Placental pericyte (primary cell): ENCODE data around the gene TRPC5OS. TPM values are rescaled to one million over a fixed set of nuclear protein-coding genes. Genes with fewer than 3 reads are reported as not detected.

ENCODE experiments used
- total RNA-seq: library from RNA; depleted of rRNA; stranded (reverse); fragments of >200 nt; gene quantifications from 2 replicates; pipeline ENCODE4 v1.2.3, GENCODE V29; 2012

Gene TRPC5OS
- total RNA-seq = not detected in 2 replicates

DNA sequence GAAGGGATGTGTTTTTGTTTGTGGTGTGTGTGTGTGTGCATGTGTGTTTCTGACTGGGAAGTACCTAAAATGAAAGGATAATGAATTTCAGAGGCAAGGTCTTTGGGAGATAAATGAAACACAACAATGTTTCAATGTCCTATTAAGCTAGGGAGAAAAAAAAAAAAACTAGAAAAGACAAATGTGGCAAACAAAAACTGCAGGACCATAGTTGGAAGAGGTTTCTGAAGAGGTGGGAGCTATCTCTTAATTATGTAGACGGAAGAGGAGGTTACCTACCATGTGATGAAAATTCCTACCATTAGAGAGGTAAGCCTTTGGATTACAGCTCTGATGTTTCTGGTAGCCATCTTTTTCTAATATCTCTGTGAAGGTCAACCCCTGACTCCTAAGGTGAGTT is at the start of gene TRPC5OS:
Gene TRPC5OS (plus strand): TSS at position 301 of the 400 bp plus-strand sequence. CDS start 25,669 bp downstream, outside the sequence.

Other genes starting within 250 kb of the TRPC5OS start
- 37.7 and 58.0 TPM in 2 replicates for gene ALG13, start 195.0 kb upstream of the TRPC5OS start, total RNA-seq
- gene TRPC5, start 206.6 kb downstream of the TRPC5OS start, total RNA-seq = not detected in 2 replicates
- gene RTL4, start 206.8 kb downstream of the TRPC5OS start, total RNA-seq = not detected in 2 replicates